A673 (cell line): Measurements from ENCODE around the gene F11. TPM values are rescaled to one million over a fixed set of nuclear protein-coding genes. Genes with fewer than 3 reads are reported as not detected.

ENCODE experiments used
- BruUV-seq: library from RNA; stranded (reverse); fragments of 400-500 nt; replicated peaks from 2 replicates; lab custom pipeline; 2021; lab: Mats Ljungman, UMichigan
- CTCF ChIA-PET: fragments of 300-600 bp; sonication (Branson Sonifier 250); formaldehyde crosslinking; loops from one replicate; lab custom pipeline; 2022; ENCODE audit warnings: antibody characterized with exemption; lab: Charles Lee
- POLR2A ChIA-PET: fragments of 300-600 bp; sonication (Branson Sonifier 250); formaldehyde crosslinking; loops from one replicate; lab custom pipeline; 2022; ENCODE audit warnings: antibody characterized with exemption; ENCODE audit not compliant: low non-redundant PET; lab: Charles Lee
- DNase-seq: peaks from one replicate; pipeline ENCODE4 v3.0.0-alpha.2; 2015; ENCODE audit warnings: low spot score
- H3K27ac ChIP-seq: fragments of 200-600 bp; sonication (generic); 2 replicates; pipeline ENCODE4 v1.5.1; 2016; ENCODE audit warnings: mixed run types, low read depth, mild to moderate bottlenecking, mixed read lengths, antibody characterized with exemption, low read length; ENCODE audit not compliant: poor library complexity, severe bottlenecking
- H3K27me3 ChIP-seq: fragments of 200-600 bp; sonication (generic); replicated peaks from 2 replicates; pipeline ENCODE4 v1.6.1; 2017; ENCODE audit warnings: mixed run types, low read depth, mild to moderate bottlenecking, mixed read lengths, antibody characterized with exemption, low read length; ENCODE audit not compliant: insufficient read depth, poor library complexity
- H3K36me3 ChIP-seq: fragments of 200-600 bp; sonication (generic); 2 replicates; pipeline ENCODE4 v1.6.1; 2016; ENCODE audit warnings: mixed run types, mild to moderate bottlenecking, mixed read lengths, antibody characterized with exemption, low read length; ENCODE audit not compliant: insufficient read depth, poor library complexity, severe bottlenecking
- H3K4me1 ChIP-seq: fragments of 200-600 bp; sonication (generic); 2 replicates; pipeline ENCODE4 v1.6.1; 2017; ENCODE audit warnings: mixed run types, mild to moderate bottlenecking, mixed read lengths, antibody characterized with exemption, low read length; ENCODE audit not compliant: insufficient read depth, poor library complexity, severe bottlenecking
- H3K4me3 ChIP-seq: fragments of 200-600 bp; sonication (generic); 2 replicates; pipeline ENCODE4 v1.5.1; 2016; ENCODE audit warnings: low read depth, mixed run types, mild to moderate bottlenecking, mixed read lengths, low read length; ENCODE audit not compliant: poor library complexity, severe bottlenecking
- H3K9me3 ChIP-seq: fragments of 200-600 bp; sonication (generic); 2 replicates; pipeline ENCODE4 v1.6.1; 2016; ENCODE audit warnings: mixed run types, low read depth, mild to moderate bottlenecking, mixed read lengths, antibody characterized with exemption, low read length; ENCODE audit not compliant: poor library complexity, severe bottlenecking
- EZH2 ChIP-seq: fragments of 200-600 bp; sonication (generic); IDR thresholded peaks from 2 replicates; pipeline ENCODE4 v1.6.1; 2017; ENCODE audit warnings: borderline replicate concordance, low read depth, mild to moderate bottlenecking, mixed read lengths, antibody characterized with exemption, low read length; ENCODE audit not compliant: poor library complexity, severe bottlenecking
- intact Hi-C: fragments of 100-400 bp; cut with micrococcal nuclease; formaldehyde crosslinking; loops from one replicate; pipeline ENCODE4 v1.10.0; 2022; ENCODE audit not compliant: unreplicated experiment
- total RNA-seq: library from RNA; stranded (reverse); gene quantifications from 2 replicates; pipeline ENCODE4 v1.2.3, GENCODE V29; 2021
- TF ChIP-seq, protein P1 (sequence below): fragments of 300-800, 200-600 bp; sonication (generic); conservative IDR thresholded peaks from 2 replicates; pipeline ENCODE4 v1.5.1; 2017; ENCODE audit warnings: low read depth, mild to moderate bottlenecking, antibody characterized with exemption, low read length, moderate library complexity, mixed read lengths

Gene F11
- total RNA-seq, 1 experiment from 2014 or later = 0.24 TPM

DNA sequence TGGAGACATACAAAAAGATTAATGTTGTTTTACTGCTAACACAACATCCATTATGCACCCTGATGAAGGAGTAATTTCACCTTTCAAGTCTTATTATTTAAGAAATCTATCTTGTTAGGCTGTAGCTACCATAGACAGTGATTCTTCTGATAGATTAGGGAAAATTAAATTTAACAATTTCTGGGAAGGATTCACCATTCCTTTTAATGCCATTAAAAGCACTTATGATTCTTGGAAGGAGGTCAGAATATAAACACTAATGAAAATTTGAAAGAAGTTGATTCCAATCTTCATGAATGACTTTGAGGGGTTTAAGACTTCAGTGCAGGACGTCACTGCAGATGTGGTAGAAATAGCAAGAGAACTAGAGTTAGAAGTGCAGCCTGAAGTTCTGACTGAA lies 69.8 kb downstream of the F11 start:
- intact Hi-C loops = no loop called here
- peaks cover 4% of the 10 kb centered on the region for H3K9me3 ChIP-seq
- TF ChIP-seq, protein P1, sequence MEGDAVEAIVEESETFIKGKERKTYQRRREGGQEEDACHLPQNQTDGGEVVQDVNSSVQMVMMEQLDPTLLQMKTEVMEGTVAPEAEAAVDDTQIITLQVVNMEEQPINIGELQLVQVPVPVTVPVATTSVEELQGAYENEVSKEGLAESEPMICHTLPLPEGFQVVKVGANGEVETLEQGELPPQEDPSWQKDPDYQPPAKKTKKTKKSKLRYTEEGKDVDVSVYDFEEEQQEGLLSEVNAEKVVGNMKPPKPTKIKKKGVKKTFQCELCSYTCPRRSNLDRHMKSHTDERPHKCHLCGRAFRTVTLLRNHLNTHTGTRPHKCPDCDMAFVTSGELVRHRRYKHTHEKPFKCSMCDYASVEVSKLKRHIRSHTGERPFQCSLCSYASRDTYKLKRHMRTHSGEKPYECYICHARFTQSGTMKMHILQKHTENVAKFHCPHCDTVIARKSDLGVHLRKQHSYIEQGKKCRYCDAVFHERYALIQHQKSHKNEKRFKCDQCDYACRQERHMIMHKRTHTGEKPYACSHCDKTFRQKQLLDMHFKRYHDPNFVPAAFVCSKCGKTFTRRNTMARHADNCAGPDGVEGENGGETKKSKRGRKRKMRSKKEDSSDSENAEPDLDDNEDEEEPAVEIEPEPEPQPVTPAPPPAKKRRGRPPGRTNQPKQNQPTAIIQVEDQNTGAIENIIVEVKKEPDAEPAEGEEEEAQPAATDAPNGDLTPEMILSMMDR = no peak
- TF ChIP-seq EZH2 = no peak
- no peak overlapping the region for H3K27ac ChIP-seq
- ChIA-PET POLR2A (no interaction called here), CTCF (no interaction called here)
- H3K4me3 ChIP-seq = no peak overlapping the region
- no peaks in the 10 kb centered on the region for H3K4me1 ChIP-seq
- no peak for DNase-seq
- no TSS peak for BruUV-seq
- H3K27me3 ChIP-seq = no peaks in the 10 kb centered on the region
- H3K36me3 ChIP-seq = no peaks in the 10 kb centered on the region

Other genes with a start within 250 kb of the F11 start
- 1.8 and 2.5 TPM in 2 replicates for gene TLR3, start 197.0 kb upstream of the F11 start, total RNA-seq
- 0.90 and 2.4 TPM in 2 replicates for gene FAM149A, start 161.5 kb upstream of the F11 start, total RNA-seq
- 14.3 and 15.3 TPM in 2 replicates for gene CYP4V2, start 74.6 kb upstream of the F11 start, total RNA-seq
- gene KLKB1, start 38.7 kb upstream of the F11 start, total RNA-seq = 0.39 TPM in 1 of 2 replicates, not detected in the other